Vagina (tissue), 2 donors: Measurements from ENCODE around the gene AQP6.

Experiments used
- POLR2A ChIP-seq, 2 donors: fragments of 450-650 bp; IDR thresholded peaks; one replicate each; pipeline ENCODE4 v1.6.1; 2017; ENCODE audit warnings: antibody characterized with exemption in 2 of 2, mild to moderate bottlenecking in 2 of 2, moderate library complexity in 2 of 2
- POLR2AphosphoS5 ChIP-seq, 2 donors: sonication (generic); formaldehyde crosslinking; IDR thresholded peaks; one replicate each; pipeline ENCODE4 v1.9.0; 2017; ENCODE audit warnings: antibody characterized with exemption in 2 of 2, mild to moderate bottlenecking in 2 of 2, low read depth in 1 of 2; ENCODE audit not compliant: insufficient read depth in 1 of 2
- TF ChIP-seq, protein P1 (sequence below), 3 experiments: fragments of 450-650 bp in 2 of 3; fragments of 200-600 bp in 1 of 3; sonication (generic) in 1 of 3; IDR thresholded peaks; one replicate each; pipeline ENCODE4 v1.5.1; 2017 to 2019; ENCODE audit warnings: antibody characterized with exemption in 3 of 3, mild to moderate bottlenecking in 2 of 3, moderate library complexity in 2 of 3

DNA sequence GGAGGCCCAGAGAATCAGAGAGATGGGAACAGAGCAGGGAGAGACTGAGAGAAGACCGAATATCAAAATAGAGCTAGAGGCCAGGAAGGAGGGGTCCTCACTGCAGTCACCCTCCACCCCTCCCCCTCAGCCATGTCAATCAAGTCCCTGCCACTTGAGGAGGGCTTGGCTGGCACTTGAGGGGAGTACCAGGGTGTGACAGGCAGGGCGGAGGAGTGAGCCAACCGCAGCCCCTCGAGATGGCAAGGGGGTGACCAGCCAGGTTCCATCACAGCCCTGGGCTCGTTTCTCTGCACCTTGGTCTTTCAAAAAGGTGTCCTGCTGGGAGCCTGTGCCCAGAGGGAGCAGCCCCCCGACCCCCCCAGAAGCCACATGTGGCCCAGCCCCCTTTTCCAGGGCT is 6.9 kb upstream of the AQP6 start:
- TF ChIP-seq, protein P1, sequence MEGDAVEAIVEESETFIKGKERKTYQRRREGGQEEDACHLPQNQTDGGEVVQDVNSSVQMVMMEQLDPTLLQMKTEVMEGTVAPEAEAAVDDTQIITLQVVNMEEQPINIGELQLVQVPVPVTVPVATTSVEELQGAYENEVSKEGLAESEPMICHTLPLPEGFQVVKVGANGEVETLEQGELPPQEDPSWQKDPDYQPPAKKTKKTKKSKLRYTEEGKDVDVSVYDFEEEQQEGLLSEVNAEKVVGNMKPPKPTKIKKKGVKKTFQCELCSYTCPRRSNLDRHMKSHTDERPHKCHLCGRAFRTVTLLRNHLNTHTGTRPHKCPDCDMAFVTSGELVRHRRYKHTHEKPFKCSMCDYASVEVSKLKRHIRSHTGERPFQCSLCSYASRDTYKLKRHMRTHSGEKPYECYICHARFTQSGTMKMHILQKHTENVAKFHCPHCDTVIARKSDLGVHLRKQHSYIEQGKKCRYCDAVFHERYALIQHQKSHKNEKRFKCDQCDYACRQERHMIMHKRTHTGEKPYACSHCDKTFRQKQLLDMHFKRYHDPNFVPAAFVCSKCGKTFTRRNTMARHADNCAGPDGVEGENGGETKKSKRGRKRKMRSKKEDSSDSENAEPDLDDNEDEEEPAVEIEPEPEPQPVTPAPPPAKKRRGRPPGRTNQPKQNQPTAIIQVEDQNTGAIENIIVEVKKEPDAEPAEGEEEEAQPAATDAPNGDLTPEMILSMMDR (IDR thresholded peaks at IDR 0.05) = no peak
- TF ChIP-seq POLR2A (IDR thresholded peaks at IDR 0.05) = no peak
- no peak for TF ChIP-seq POLR2AphosphoS5 (IDR thresholded peaks at IDR 0.05; ENCODE audit: insufficient read depth in 1 of 2, low read depth in 1 of 2)
